ENCODE measurements around the gene HSF5.

DNA sequence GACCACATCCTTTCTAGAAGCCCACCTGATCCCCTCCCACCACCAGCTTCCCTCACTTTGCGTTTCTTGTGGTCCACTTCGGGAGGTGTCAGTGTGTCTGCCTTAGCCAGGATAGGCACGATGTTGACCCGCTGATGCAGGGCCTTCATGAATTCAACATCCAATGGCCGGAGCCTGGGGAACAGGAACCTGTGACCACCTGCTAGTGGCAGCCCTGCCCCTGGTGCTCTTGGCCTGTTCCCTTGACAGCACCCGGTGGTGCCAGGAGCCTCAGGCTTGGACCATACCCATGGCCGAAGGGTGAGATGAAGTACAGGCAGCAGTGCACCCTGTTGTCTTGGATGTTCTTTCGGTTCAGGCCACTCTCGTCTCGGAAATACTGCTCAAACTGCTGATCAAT lies 33.5 kb upstream of the HSF5 start:
- TF ChIP-seq POLR2A (IDR thresholded peaks at IDR 0.05; ENCODE audit: low read length) (no peak), HOXB5 (CRISPR knock-in tag; IDR thresholded peaks at IDR 0.05) (no peak), PHF8 (IDR thresholded peaks at IDR 0.05; ENCODE audit: borderline replicate concordance, low read depth) (no peak), NR3C1 (IDR thresholded peaks at IDR 0.05) (no peak), ZFP36 (IDR thresholded peaks at IDR 0.05; ENCODE audit: borderline replicate concordance, partially characterized antibody) (no peak), RFX5 (IDR thresholded peaks at IDR 0.05) (no peak), RARB (CRISPR knock-in tag; IDR thresholded peaks at IDR 0.05) (no peak), BHLHE40 (IDR thresholded peaks at IDR 0.05; ENCODE audit: low read depth, low read length) (no peak), CHD4 (IDR thresholded peaks at IDR 0.05; ENCODE audit: borderline replicate concordance) (no peak), HDAC2 (IDR thresholded peaks at IDR 0.05) (no peak), SREBF2 (IDR thresholded peaks at IDR 0.05) (no peak)
- TF ChIP-seq, protein P1, sequence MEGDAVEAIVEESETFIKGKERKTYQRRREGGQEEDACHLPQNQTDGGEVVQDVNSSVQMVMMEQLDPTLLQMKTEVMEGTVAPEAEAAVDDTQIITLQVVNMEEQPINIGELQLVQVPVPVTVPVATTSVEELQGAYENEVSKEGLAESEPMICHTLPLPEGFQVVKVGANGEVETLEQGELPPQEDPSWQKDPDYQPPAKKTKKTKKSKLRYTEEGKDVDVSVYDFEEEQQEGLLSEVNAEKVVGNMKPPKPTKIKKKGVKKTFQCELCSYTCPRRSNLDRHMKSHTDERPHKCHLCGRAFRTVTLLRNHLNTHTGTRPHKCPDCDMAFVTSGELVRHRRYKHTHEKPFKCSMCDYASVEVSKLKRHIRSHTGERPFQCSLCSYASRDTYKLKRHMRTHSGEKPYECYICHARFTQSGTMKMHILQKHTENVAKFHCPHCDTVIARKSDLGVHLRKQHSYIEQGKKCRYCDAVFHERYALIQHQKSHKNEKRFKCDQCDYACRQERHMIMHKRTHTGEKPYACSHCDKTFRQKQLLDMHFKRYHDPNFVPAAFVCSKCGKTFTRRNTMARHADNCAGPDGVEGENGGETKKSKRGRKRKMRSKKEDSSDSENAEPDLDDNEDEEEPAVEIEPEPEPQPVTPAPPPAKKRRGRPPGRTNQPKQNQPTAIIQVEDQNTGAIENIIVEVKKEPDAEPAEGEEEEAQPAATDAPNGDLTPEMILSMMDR (IDR thresholded peaks at IDR 0.05) = no peak
- TF ChIP-seq, protein P2, sequence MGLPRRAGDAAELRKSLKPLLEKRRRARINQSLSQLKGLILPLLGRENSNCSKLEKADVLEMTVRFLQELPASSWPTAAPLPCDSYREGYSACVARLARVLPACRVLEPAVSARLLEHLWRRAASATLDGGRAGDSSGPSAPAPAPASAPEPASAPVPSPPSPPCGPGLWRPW (IDR thresholded peaks at IDR 0.05) = no peak

All from A549 (cell line).